Renal cortex interstitium (tissue), 11 donors: Measurements from ENCODE around the gene UCHL1. TPM values are rescaled to one million over a fixed set of nuclear protein-coding genes. Genes with fewer than 3 reads are reported as not detected.
"Not testable (repeated sequence)": the region's sequence is repeated elsewhere in the genome, so short reads cannot be mapped to it uniquely, and the experiment has no call there.

Experiments
- DNase-seq, 11 donors: peaks; one replicate each; pipeline ENCODE4 v3.0.0-alpha.2; 2013; ENCODE audit warnings: low read depth in 9 of 11, low spot score in 4 of 11; ENCODE audit errors: extremely low read depth in 1 of 11
- polyA plus RNA-seq, 3 donors: library from polyadenylated mRNA; unstranded; fragments of 120-200 nt; gene quantifications; one replicate each; pipeline ENCODE4 v1.2.1, GENCODE V29; 2013; ENCODE audit not compliant: insufficient read length in 3 of 3

UCHL1 gene
- polyA plus RNA-seq, 3 donors: 99.0 to 107 (median 99.5) TPM

- not testable (repeated sequence) for DNase-seq
Observed at GRCh38 chr4:41275931-41276330, 19.2 kb downstream of the UCHL1 start.

- DNase-seq: no peak
Observed at GRCh38 chr4:41280010-41280409, 23.3 kb downstream of the UCHL1 start.

- DNase-seq: peak; percentile 64 to 84 (median 74)
Observed at GRCh38 chr4:41281038-41281634, 24.4 kb downstream of the UCHL1 start.

GRCh38 chr4:41282366-41282765 is 25.6 kb downstream of the UCHL1 start:
- no peak for DNase-seq

- DNase-seq: no peak
Observed at GRCh38 chr4:41285202-41285863, 28.6 kb downstream of the UCHL1 start.

GRCh38 chr4:41285864-41286235 is 29.1 kb downstream of the UCHL1 start:
- no peak for DNase-seq

- DNase-seq: peak in 3 of 11 donors; percentile 9 to 32 (median 16)
Observed at GRCh38 chr4:41287005-41287404, 30.3 kb downstream of the UCHL1 start.

- DNase-seq: no peak
Observed at GRCh38 chr4:41287852-41288251, 31.1 kb downstream of the UCHL1 start.

- DNase-seq: no peak
Observed at GRCh38 chr4:41288254-41288653, 31.5 kb downstream of the UCHL1 start.

- no peak for DNase-seq
Observed at GRCh38 chr4:41290479-41290878, 33.8 kb downstream of the UCHL1 start.

GRCh38 chr4:41294445-41295062 is 37.8 kb downstream of the UCHL1 start:
- DNase-seq: peak in 1 of 11 donors; percentile 12

- DNase-seq: no peak
Observed at GRCh38 chr4:41296995-41297394, 40.3 kb downstream of the UCHL1 start.

GRCh38 chr4:41297832-41298231 is 41.1 kb downstream of the UCHL1 start:
- no peak for DNase-seq

GRCh38 chr4:41299486-41299885 is 42.8 kb downstream of the UCHL1 start:
- no peak for DNase-seq

- DNase-seq: no peak
Observed at GRCh38 chr4:41301137-41301536, 44.4 kb downstream of the UCHL1 start.

GRCh38 chr4:41303372-41304118 is 46.8 kb downstream of the UCHL1 start:
- no peak for DNase-seq

- DNase-seq: no peak
Observed at GRCh38 chr4:41304221-41304620, 47.5 kb downstream of the UCHL1 start.

GRCh38 chr4:41305476-41305875 is 48.7 kb downstream of the UCHL1 start:
- DNase-seq: no peak

GRCh38 chr4:41307638-41308037 is 50.9 kb downstream of the UCHL1 start:
- DNase-seq: no peak

GRCh38 chr4:41308398-41308797 is 51.7 kb downstream of the UCHL1 start:
- no peak for DNase-seq
